PFSK-1 (cell line): Measurements from ENCODE around the gene PROM2.

ENCODE experiments used
- POLR2AphosphoS5 ChIP-seq: IDR thresholded peaks from 2 replicates; pipeline ENCODE4 v1.6.1; 2012; ENCODE audit warnings: low read depth, mild to moderate bottlenecking, control low read depth, low read length, moderate library complexity
- REST ChIP-seq, 2 experiments: IDR thresholded peaks; 2 replicates each; pipeline versions ENCODE4 v1.6.1 to v1.8.0; 2011 to 2012; ENCODE audit warnings: low read depth in 2 of 2, low read length in 2 of 2, control low read depth in 1 of 2, inconsistent platforms in 1 of 2, mild to moderate bottlenecking in 1 of 2, moderate library complexity in 1 of 2; ENCODE audit not compliant: insufficient read depth in 1 of 2

DNA sequence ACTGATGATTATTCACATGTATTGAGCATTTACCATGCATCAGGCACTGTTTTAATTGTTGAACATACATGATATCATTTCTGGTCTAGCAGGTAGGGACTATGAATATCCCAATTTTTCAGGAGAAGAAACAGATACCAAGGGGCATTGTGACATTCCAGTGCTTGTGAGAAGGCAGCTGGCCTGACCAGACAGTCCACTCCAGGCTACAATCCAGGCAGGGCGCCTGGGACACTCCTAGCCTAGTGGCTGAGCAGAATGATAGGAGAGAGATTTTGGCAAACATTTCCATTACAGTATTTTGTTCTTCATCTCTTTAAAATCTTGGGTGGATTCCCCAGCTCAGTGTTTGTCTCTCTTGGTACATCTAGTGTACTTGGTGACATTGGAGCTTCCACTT is 42.0 kb upstream of the PROM2 start:
- TF ChIP-seq POLR2AphosphoS5 = no peak
- TF ChIP-seq REST (IDR thresholded peaks at IDR 0.05; ENCODE audit: insufficient read depth in 1 of 2, low read depth in 2 of 2, low read length in 2 of 2) = no peak
